Measurements from ENCODE around the gene UCK2.

DNA sequence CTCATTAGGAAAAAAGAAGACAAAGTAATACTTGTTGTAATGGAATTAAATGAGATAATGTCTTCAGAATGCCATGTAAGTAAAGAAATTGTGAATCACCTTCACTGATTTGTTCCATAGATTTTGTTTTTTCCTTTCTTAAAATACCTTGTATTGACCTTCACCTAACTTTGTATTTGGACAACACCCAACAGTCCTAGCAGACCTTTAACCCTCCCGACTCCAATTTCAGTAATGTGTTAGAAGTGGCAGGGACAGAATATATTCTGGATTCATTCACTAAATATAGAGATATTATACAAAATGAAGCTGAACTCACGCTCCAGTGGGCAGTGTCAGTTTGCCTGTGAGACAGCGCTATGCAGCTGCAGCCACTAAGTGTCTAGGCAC lies 57.9 kb downstream of the UCK2 start:
- TF ChIP-seq, protein P1, sequence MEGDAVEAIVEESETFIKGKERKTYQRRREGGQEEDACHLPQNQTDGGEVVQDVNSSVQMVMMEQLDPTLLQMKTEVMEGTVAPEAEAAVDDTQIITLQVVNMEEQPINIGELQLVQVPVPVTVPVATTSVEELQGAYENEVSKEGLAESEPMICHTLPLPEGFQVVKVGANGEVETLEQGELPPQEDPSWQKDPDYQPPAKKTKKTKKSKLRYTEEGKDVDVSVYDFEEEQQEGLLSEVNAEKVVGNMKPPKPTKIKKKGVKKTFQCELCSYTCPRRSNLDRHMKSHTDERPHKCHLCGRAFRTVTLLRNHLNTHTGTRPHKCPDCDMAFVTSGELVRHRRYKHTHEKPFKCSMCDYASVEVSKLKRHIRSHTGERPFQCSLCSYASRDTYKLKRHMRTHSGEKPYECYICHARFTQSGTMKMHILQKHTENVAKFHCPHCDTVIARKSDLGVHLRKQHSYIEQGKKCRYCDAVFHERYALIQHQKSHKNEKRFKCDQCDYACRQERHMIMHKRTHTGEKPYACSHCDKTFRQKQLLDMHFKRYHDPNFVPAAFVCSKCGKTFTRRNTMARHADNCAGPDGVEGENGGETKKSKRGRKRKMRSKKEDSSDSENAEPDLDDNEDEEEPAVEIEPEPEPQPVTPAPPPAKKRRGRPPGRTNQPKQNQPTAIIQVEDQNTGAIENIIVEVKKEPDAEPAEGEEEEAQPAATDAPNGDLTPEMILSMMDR (IDR thresholded peaks at IDR 0.05) = no peak
- TF ChIP-seq POLR2AphosphoS5 (IDR thresholded peaks at IDR 0.05; ENCODE audit: insufficient read depth in 1 of 2, low read depth in 1 of 2) = no peak
